GM12878 (cell line): ENCODE data around the gene TRPV5. TPM values are rescaled to one million over a fixed set of nuclear protein-coding genes. Genes with fewer than 3 reads are reported as not detected.

Source experiments
- ATAC-seq: fragments of 200-7000 bp; cut with Tn5 transposase; 3 replicates; pipeline ENCODE4 v1.9.1; 2020; ENCODE audit warnings: mild to moderate bottlenecking, moderate library complexity
- BruUV-seq: library from RNA; stranded (reverse); fragments of 400-500 nt; replicated peaks from 2 replicates; lab custom pipeline; 2021; lab: Mats Ljungman, UMichigan
- CTCF ChIA-PET: fragments of 300-600 bp; sonication (Branson Sonifier 250); formaldehyde crosslinking; extraction: SDS; loops from one replicate; lab custom pipeline; 2021; ENCODE audit warnings: inconsistent platforms; lab: Yijun Ruan, JAX
- POLR2A ChIA-PET: fragments of 350-600 bp; formaldehyde crosslinking; extraction: SDS; loops from one replicate; lab custom pipeline; 2021; ENCODE audit warnings: inconsistent platforms; lab: Charles Lee
- RAD21 ChIA-PET: fragments of 300-600 bp; sonication (Branson Sonifier 250); formaldehyde crosslinking; loops from one replicate; lab custom pipeline; 2023; ENCODE audit warnings: antibody characterized with exemption; ENCODE audit not compliant: unreplicated experiment; lab: Charles Lee
- SMC1A ChIA-PET: fragments of 300-600 bp; sonication (Branson Sonifier 250); formaldehyde crosslinking; loops from one replicate; lab custom pipeline; 2023; ENCODE audit not compliant: unreplicated experiment, uncharacterized antibody; lab: Charles Lee
- DNase-seq: peaks from one replicate; pipeline ENCODE4 v3.0.0-alpha.2; 2011; ENCODE audit warnings: low read depth, low spot score
- FAIRE-seq: peaks from 3 replicates; lab custom pipeline; 2011; peaks lifted over from hg19 to GRCh38; lab: Jason Lieb, UNC
- H2AFZ ChIP-seq: 2 replicates; pipeline ENCODE4 v1.6.0; 2011; ENCODE audit warnings: low read depth, low read length, control low read depth; ENCODE audit not compliant: control insufficient read depth
- H3K27ac ChIP-seq: 2 replicates; pipeline ENCODE4 v1.5.1; 2011; ENCODE audit warnings: control low read depth; ENCODE audit not compliant: control insufficient read depth, insufficient read depth
- H3K27me3 ChIP-seq, 2 experiments: replicated peaks in 1 of 2; 2 replicates each; pipeline versions ENCODE4 v1.6.0 to v1.6.1; 2011; ENCODE audit warnings: low read length in 1 of 2; ENCODE audit not compliant: control insufficient read depth in 2 of 2, insufficient read depth in 2 of 2
- H3K36me3 ChIP-seq, 2 experiments: 2 replicates each; pipeline ENCODE4 v1.5.1; 2011; ENCODE audit warnings: low read length in 1 of 2; ENCODE audit not compliant: control insufficient read depth in 2 of 2, insufficient read depth in 2 of 2
- H3K4me1 ChIP-seq: 2 replicates; pipeline ENCODE4 v1.6.1; 2011; ENCODE audit warnings: mild to moderate bottlenecking, low read length, moderate library complexity, mixed read lengths; ENCODE audit not compliant: control insufficient read depth, insufficient read depth
- H3K4me2 ChIP-seq: 2 replicates; pipeline ENCODE4 v1.6.0; 2011; ENCODE audit warnings: control low read depth; ENCODE audit not compliant: control insufficient read depth, insufficient read depth
- H3K4me3 ChIP-seq: fragments of 200-600 bp; sonication (generic); 2 replicates; pipeline ENCODE4 v1.5.1; 2016
- H3K79me2 ChIP-seq: 2 replicates; pipeline ENCODE4 v1.6.0; 2011; ENCODE audit warnings: low read length; ENCODE audit not compliant: control insufficient read depth, insufficient read depth
- H3K9ac ChIP-seq: 2 replicates; pipeline ENCODE4 v1.8.0; 2011; ENCODE audit warnings: low read length, control low read depth, mixed read lengths; ENCODE audit not compliant: control insufficient read depth, insufficient read depth
- H3K9me3 ChIP-seq: replicated peaks from 3 replicates; pipeline ENCODE4 v1.5.1; 2011; ENCODE audit warnings: mild to moderate bottlenecking, low read length; ENCODE audit not compliant: control insufficient read depth, insufficient read depth
- H4K20me1 ChIP-seq: 2 replicates; pipeline ENCODE4 v1.6.0; 2011; ENCODE audit not compliant: control insufficient read depth, insufficient read depth
- ATF7 ChIP-seq: fragments of 450-650 bp; IDR thresholded peaks from 2 replicates; pipeline ENCODE4 v1.6.1; 2016; ENCODE audit warnings: low read depth, mild to moderate bottlenecking
- BCLAF1 ChIP-seq: fragments of 450-650 bp; IDR thresholded peaks from 2 replicates; pipeline ENCODE4 v1.6.1; 2017; ENCODE audit warnings: antibody characterized with exemption, mild to moderate bottlenecking, moderate library complexity
- CBFB ChIP-seq: IDR thresholded peaks from 2 replicates; pipeline ENCODE4 v1.6.1; 2016; ENCODE audit warnings: antibody characterized with exemption, low read depth
- CHD4 ChIP-seq: fragments of 200-600 bp; sonication (generic); IDR thresholded peaks from 2 replicates; pipeline ENCODE4 v1.6.1; 2016; ENCODE audit warnings: mild to moderate bottlenecking
- CTCF ChIP-seq, 3 experiments: IDR thresholded peaks in 2 of 3; conservative IDR thresholded peaks in 1 of 3; 2 replicates each; pipeline ENCODE4 v1.5.1; 2011; ENCODE audit warnings: low read depth in 3 of 3, low read length in 3 of 3, mild to moderate bottlenecking in 3 of 3, control low read depth in 2 of 3, moderate library complexity in 2 of 3, inconsistent platforms in 1 of 3, mixed read lengths in 1 of 3; ENCODE audit not compliant: control insufficient read depth in 2 of 3, insufficient read depth in 1 of 3; ENCODE audit errors: extremely low read depth in 1 of 3
- CUX1 ChIP-seq: IDR thresholded peaks from 2 replicates; pipeline ENCODE4 v1.6.1; 2012; ENCODE audit warnings: improper control_type of control experiment, low read depth, low read length; ENCODE audit not compliant: insufficient replicate concordance
- IKZF1 ChIP-seq: fragments of 450-650 bp; conservative IDR thresholded peaks from 2 replicates; pipeline ENCODE4 v1.6.1; 2017; ENCODE audit warnings: antibody characterized with exemption, mild to moderate bottlenecking
- NBN ChIP-seq: fragments of 450-650 bp; IDR thresholded peaks from 2 replicates; pipeline ENCODE4 v1.6.1; 2016
- NFXL1 ChIP-seq: fragments of 450-650 bp; IDR thresholded peaks from 2 replicates; pipeline ENCODE4 v1.6.1; 2017; ENCODE audit warnings: antibody characterized with exemption, mild to moderate bottlenecking, borderline replicate concordance
- PAX5 ChIP-seq: IDR thresholded peaks from 2 replicates; pipeline ENCODE4 v1.6.1; 2011; ENCODE audit warnings: low read depth, low read length, borderline replicate concordance
- PKNOX1 ChIP-seq: fragments of 450-650 bp; IDR thresholded peaks from 2 replicates; pipeline ENCODE4 v1.6.1; 2016; ENCODE audit warnings: mild to moderate bottlenecking
- POLR2AphosphoS2 ChIP-seq: IDR thresholded peaks from 2 replicates; pipeline ENCODE4 v1.6.1; 2011; ENCODE audit warnings: low read depth, mild to moderate bottlenecking, low read length, improper control_type of control experiment, moderate library complexity
- ZNF217 ChIP-seq: fragments of 450-650 bp; IDR thresholded peaks from 2 replicates; pipeline ENCODE4 v1.6.1; 2017; ENCODE audit warnings: antibody characterized with exemption, mild to moderate bottlenecking
- WGBS: methylation state at CpG from one replicate; pipeline ENCODE4 v1.1.6; 2016; ENCODE audit warnings: low lambda C conversion rate; ENCODE audit not compliant: insufficient replicate concordance, insufficient coverage; ENCODE audit errors: missing lambda C conversion rate; 5-methylcytosine and 5-hydroxymethylcytosine counted together
- in situ Hi-C: fragments of 300-500 bp; cut with MboI; formaldehyde crosslinking; loops from 9 replicates; pipeline ENCODE4 v1.14.3; 2018; ENCODE audit warnings: mixed read lengths
- intact Hi-C: fragments of 100-400 bp; cut with micrococcal nuclease; formaldehyde crosslinking; loops from one replicate; pipeline ENCODE4 v1.14.2; 2022; ENCODE audit not compliant: unreplicated experiment
- polyA plus RNA-seq, 11 experiments: library from polyadenylated mRNA; depleted of rRNA in 4 of 11; unstranded in 6 of 11; stranded (reverse) in 5 of 11; fragments of >200 nt; fragmentation: Nextera tagmentation in 4 of 11; fragmentation: Illumina TruSeq in 1 of 11; extraction: Ambion mirVana in 4 of 11; extraction: Trizol in 1 of 11; gene quantifications; 1 replicate in 1 of 11; 2 replicates in 10 of 11; pipeline versions ENCODE4 v1.2.1 to v1.2.3, GENCODE V29; 2011 to 2016; ENCODE audit warnings: inconsistent platforms in 2 of 11, missing spikeins in 2 of 11, low read depth in 1 of 11
- total RNA-seq, 4 experiments: library from RNA; depleted of rRNA in 3 of 4; stranded (reverse); fragments of >200 nt in 3 of 4; fragmentation: Illumina TruSeq in 1 of 4; extraction: Trizol in 1 of 4; gene quantifications; 2 replicates each; pipeline versions ENCODE4 v1.2.1 to v1.2.3, GENCODE V29; 2013 to 2021

Gene TRPV5
- total and polyA plus RNA-seq, 10 of the 15 experiments (the other 5 are each of a cell fraction or from before 2014, with no cell fraction given) = not detected

GRCh38 chr7:142879060-142879459 is 54.5 kb downstream of the TRPV5 start (continued):
- TF ChIP-seq BCLAF1 (no peak), NFXL1 (no peak), NBN (no peak), ZNF217 (no peak), CBFB (no peak), IKZF1 (no peak)

GRCh38 chr7:142878315-142878714 is 55.2 kb downstream of the TRPV5 start:
- H3K9me3 ChIP-seq = no peaks in the 10 kb centered on the region; the same call in 2 of the 3 replicates
- no peak for TF ChIP-seq ATF7
- no peak for TF ChIP-seq CHD4
- no peak for TF ChIP-seq CUX1
- no peak for TF ChIP-seq POLR2AphosphoS2
- no peak for TF ChIP-seq PKNOX1
- no peak for TF ChIP-seq CTCF (IDR thresholded peaks at IDR 0.05 in 2 of 3, conservative IDR thresholded peaks at IDR 0.05 in 1 of 3; ENCODE audit: control insufficient read depth in 2 of 3, extremely low read depth in 1 of 3, insufficient read depth in 1 of 3, low read depth in 3 of 3, low read length in 3 of 3)
- TF ChIP-seq PAX5 = no peak

More at GRCh38 chr7:142878315-142878714, 55.2 kb downstream of the TRPV5 start:
- Histone ChIP-seq H4K20me1 (no peaks in the 10 kb centered on the region), H3K36me3 (no peaks in the 10 kb centered on the region), H3K27me3 (0 out of 4 replicates have a peak, but pooled peaks cover 0 to 2% of the 10 kb centered on the region in 2 experiments), H3K79me2 (no peaks in the 10 kb centered on the region), H3K4me1 (no peaks in the 10 kb centered on the region), H2AFZ (no peak overlapping the region), H3K4me3 (no peak overlapping the region), H3K27ac (no peak overlapping the region), H3K4me2 (no peak overlapping the region), H3K9ac (no peak overlapping the region)
- FAIRE-seq = no peak
- ChIA-PET CTCF (interaction anchor here (1.2 to 7.1 kb wide), 2 partner anchors 125 to 337 kb away, joined by 3 to 123 read pairs; no protein-coding TSS in a partner anchor), RAD21 (no interaction called here), POLR2A (no interaction called here), SMC1A (no interaction called here)
- ATAC-seq = no peak
- intact Hi-C loops = no loop called here
- DNase-seq = no peak
- no TSS peak for BruUV-seq
- in situ Hi-C loops = loop anchor here (10.0 kb wide), 1 partner anchor 336 kb away; no protein-coding TSS in a partner anchor
- WGBS = 4% methylated on average over 3 of the region's 3 CpGs
